Cardiac muscle cell (in vitro differentiated cells and primary cell): ENCODE data around the gene STRN3. TPM values are rescaled to one million over a fixed set of nuclear protein-coding genes. Genes with fewer than 3 reads are reported as not detected.
"Not testable (repeated sequence)": the region's sequence is repeated elsewhere in the genome, so short reads cannot be mapped to it uniquely, and the experiment has no call there.

ENCODE experiments used
- DNase-seq, 2 donors: peaks; one replicate each; pipeline versions ENCODE4 v3.0.0 to v3.0.0-alpha.2; 2010 to 2017; ENCODE audit warnings: low read depth in 1 of 2, low spot score in 1 of 2
- H3K27ac ChIP-seq: fragments of 200-600 bp; sonication (generic); 2 replicates; pipeline ENCODE4 v1.5.1; 2016
- H3K27me3 ChIP-seq: fragments of 200-600 bp; sonication (generic); 2 replicates; pipeline ENCODE4 v1.6.0; 2016; ENCODE audit warnings: control low read depth
- H3K36me3 ChIP-seq: fragments of 200-600 bp; sonication (generic); 2 replicates; pipeline ENCODE4 v1.5.1; 2016; ENCODE audit warnings: control low read depth
- H3K4me1 ChIP-seq: fragments of 200-600 bp; sonication (generic); 2 replicates; pipeline ENCODE4 v1.8.1; 2017; ENCODE audit warnings: low read depth, mild to moderate bottlenecking, mixed run types
- H3K4me3 ChIP-seq: fragments of 200-600 bp; sonication (generic); 2 replicates; pipeline ENCODE4 v1.5.1; 2016; ENCODE audit warnings: mild to moderate bottlenecking
- H3K9me3 ChIP-seq: fragments of 200-600 bp; sonication (generic); 2 replicates; pipeline ENCODE4 v1.5.1; 2017; ENCODE audit warnings: low read depth, mild to moderate bottlenecking, control low read depth
- polyA plus RNA-seq: library from polyadenylated mRNA; unstranded; fragments of >200 nt; fragmentation: Nextera tagmentation; extraction: Ambion mirVana; gene quantifications from 2 replicates; pipeline ENCODE4 v1.2.1, GENCODE V29; 2016
- total RNA-seq: library from RNA; depleted of rRNA; stranded (reverse); fragments of >200 nt; gene quantifications from 2 replicates; pipeline ENCODE4 v1.2.3, GENCODE V29; 2016
- TF ChIP-seq, protein P1 (sequence below): IDR thresholded peaks from 2 replicates; pipeline ENCODE4 v1.5.1; 2012; ENCODE audit warnings: low read depth, mild to moderate bottlenecking, low read length

The STRN3 gene
- total and polyA plus RNA-seq, 2 experiments from 2014 or later = 18.1 to 57.3 TPM

- Histone ChIP-seq H3K36me3 (peaks cover 34% of the 10 kb centered on the region), H3K27ac (no peak overlapping the region), H3K4me3 (no peak overlapping the region), H3K4me1 (no peaks in the 10 kb centered on the region), H3K27me3 (no peaks in the 10 kb centered on the region), H3K9me3 (no peaks in the 10 kb centered on the region)
- TF ChIP-seq, protein P1, sequence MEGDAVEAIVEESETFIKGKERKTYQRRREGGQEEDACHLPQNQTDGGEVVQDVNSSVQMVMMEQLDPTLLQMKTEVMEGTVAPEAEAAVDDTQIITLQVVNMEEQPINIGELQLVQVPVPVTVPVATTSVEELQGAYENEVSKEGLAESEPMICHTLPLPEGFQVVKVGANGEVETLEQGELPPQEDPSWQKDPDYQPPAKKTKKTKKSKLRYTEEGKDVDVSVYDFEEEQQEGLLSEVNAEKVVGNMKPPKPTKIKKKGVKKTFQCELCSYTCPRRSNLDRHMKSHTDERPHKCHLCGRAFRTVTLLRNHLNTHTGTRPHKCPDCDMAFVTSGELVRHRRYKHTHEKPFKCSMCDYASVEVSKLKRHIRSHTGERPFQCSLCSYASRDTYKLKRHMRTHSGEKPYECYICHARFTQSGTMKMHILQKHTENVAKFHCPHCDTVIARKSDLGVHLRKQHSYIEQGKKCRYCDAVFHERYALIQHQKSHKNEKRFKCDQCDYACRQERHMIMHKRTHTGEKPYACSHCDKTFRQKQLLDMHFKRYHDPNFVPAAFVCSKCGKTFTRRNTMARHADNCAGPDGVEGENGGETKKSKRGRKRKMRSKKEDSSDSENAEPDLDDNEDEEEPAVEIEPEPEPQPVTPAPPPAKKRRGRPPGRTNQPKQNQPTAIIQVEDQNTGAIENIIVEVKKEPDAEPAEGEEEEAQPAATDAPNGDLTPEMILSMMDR = no peak
- no peak for DNase-seq
Measured at GRCh38 chr14:30935445-30935844, 90.7 kb downstream of the STRN3 start.

- not testable (repeated sequence) for H3K4me1 ChIP-seq, DNase-seq, H3K27me3 ChIP-seq, H3K27ac ChIP-seq, H3K9me3 ChIP-seq, H3K4me3 ChIP-seq
- H3K36me3 ChIP-seq = peaks cover 34% of the 10 kb centered on the region
Measured at GRCh38 chr14:30933937-30934336, 92.2 kb downstream of the STRN3 start.

DNA sequence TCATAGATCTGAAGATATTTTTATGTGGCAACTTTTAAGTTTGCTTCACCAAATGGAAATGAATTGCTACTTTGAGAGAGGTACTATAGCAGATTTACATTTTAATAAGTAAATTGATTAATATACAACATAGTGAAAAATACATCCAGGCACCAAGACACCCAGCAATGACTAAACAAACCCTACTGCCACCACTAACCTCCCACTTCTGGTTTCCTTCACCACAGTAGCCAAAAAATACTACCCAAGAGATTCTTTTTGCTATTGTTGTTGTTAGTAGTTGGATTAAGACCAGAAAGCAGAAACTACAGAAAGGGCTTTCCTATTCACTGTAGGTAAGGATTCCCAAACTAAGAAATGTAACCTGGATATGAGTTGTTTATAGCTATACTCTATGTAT, 97.7 kb downstream of the STRN3 start:
- TF ChIP-seq, protein P1 = no peak

DNA sequence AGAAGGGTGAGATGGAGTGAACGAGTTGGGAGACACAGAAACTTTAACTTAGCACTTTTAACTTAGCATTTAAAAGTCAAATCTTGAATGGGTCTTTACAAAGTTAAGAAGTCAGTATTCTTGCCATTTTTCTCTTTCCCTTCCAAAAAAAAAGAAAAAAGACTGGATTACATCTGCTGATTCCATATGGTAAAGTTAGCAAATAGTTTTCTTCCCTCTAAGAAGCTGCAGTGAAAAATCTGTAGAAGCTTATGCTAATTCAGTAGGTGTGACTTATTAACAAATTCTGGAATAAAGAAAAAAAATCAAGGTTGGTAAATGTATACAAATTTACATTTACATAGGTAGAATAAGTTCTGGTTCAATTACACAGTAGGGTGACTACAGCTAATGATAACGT, 100.9 kb downstream of the STRN3 start:
- no peaks in the 10 kb centered on the region for H3K27me3 ChIP-seq
- no peaks in the 10 kb centered on the region for H3K9me3 ChIP-seq
- H3K27ac ChIP-seq = no peak overlapping the region
- no peaks in the 10 kb centered on the region for H3K4me1 ChIP-seq
- DNase-seq = no peak
- peaks cover 3% of the 10 kb centered on the region for H3K36me3 ChIP-seq
- H3K4me3 ChIP-seq = no peak overlapping the region
- TF ChIP-seq, protein P1 = no peak

More for the DNA sequence above, 97.7 kb downstream of the STRN3 start:
- Histone ChIP-seq H3K4me1 (no peaks in the 10 kb centered on the region), H3K36me3 (peaks cover 5% of the 10 kb centered on the region), H3K4me3 (no peak overlapping the region), H3K27me3 (no peaks in the 10 kb centered on the region), H3K9me3 (no peaks in the 10 kb centered on the region), H3K27ac (no peak overlapping the region)
- peak in 1 of 2 donors; percentile 22 for DNase-seq

GRCh38 chr14:30921788-30922187, 104.4 kb downstream of the STRN3 start:
- Histone ChIP-seq H3K4me3 (no peak overlapping the region), H3K27me3 (no peaks in the 10 kb centered on the region), H3K27ac (no peak overlapping the region), H3K4me1 (no peaks in the 10 kb centered on the region), H3K9me3 (no peaks in the 10 kb centered on the region), H3K36me3 (peaks cover 7% of the 10 kb centered on the region)
- DNase-seq = no peak
- TF ChIP-seq, protein P1 = no peak

- no peak overlapping the region for H3K4me3 ChIP-seq
- no peaks in the 10 kb centered on the region for H3K4me1 ChIP-seq
- H3K27ac ChIP-seq = no peak overlapping the region
- peak in 1 of 2 donors; percentile 53 for DNase-seq
- peaks cover 7% of the 10 kb centered on the region for H3K36me3 ChIP-seq
- TF ChIP-seq, protein P1 = no peak
- no peaks in the 10 kb centered on the region for H3K9me3 ChIP-seq
- H3K27me3 ChIP-seq = no peaks in the 10 kb centered on the region
Measured at GRCh38 chr14:30921305-30921704, 104.9 kb downstream of the STRN3 start.
